Endodermal cell (in vitro differentiated cells): Measurements from ENCODE around the gene TTC28. TPM values are rescaled to one million over a fixed set of nuclear protein-coding genes. Genes with fewer than 3 reads are reported as not detected.

Experiments
- DNase-seq: peaks from one replicate; pipeline ENCODE4 v3.0.0-alpha.2; 2017
- H3K27ac ChIP-seq: 2 replicates; pipeline ENCODE4 v1.5.1; 2013; ENCODE audit warnings: mild to moderate bottlenecking, low read depth, low read length, moderate library complexity
- H3K27me3 ChIP-seq: 2 replicates; pipeline ENCODE4 v1.6.1; 2013; ENCODE audit warnings: mild to moderate bottlenecking, low read length, moderate library complexity; ENCODE audit not compliant: insufficient read depth, control insufficient read depth, poor library complexity, severe bottlenecking
- H3K36me3 ChIP-seq: 2 replicates; pipeline ENCODE4 v1.7.0; 2013; ENCODE audit warnings: mild to moderate bottlenecking, low read length, moderate library complexity; ENCODE audit not compliant: control insufficient read depth, insufficient read depth
- H3K4me1 ChIP-seq: one replicate; pipeline ENCODE4 v1.7.0; 2013; ENCODE audit warnings: low read length; ENCODE audit not compliant: control insufficient read depth, insufficient read depth
- H3K4me3 ChIP-seq: 2 replicates; pipeline ENCODE4 v1.5.1; 2013; ENCODE audit warnings: mild to moderate bottlenecking, low read length, moderate library complexity
- H3K9ac ChIP-seq: 2 replicates; pipeline ENCODE4 v1.6.1; 2013; ENCODE audit warnings: mild to moderate bottlenecking, low read length, moderate library complexity; ENCODE audit not compliant: poor library complexity, severe bottlenecking; ENCODE audit errors: extremely low read depth
- H3K9me3 ChIP-seq: 2 replicates; pipeline ENCODE4 v1.6.1; 2013; ENCODE audit warnings: mild to moderate bottlenecking, low read length, moderate library complexity; ENCODE audit not compliant: control insufficient read depth
- H3K27ac Mint-ChIP-seq: 2 replicates; pipeline ENCODE4 v1.8.0; 2020; ENCODE audit warnings: mixed read lengths
- H3K27me3 Mint-ChIP-seq: 2 replicates; pipeline ENCODE4 v1.8.0; 2021; ENCODE audit warnings: mild to moderate bottlenecking, mixed read lengths; ENCODE audit not compliant: insufficient read depth
- H3K36me3 Mint-ChIP-seq: 2 replicates; pipeline ENCODE4 v1.8.0; 2020; ENCODE audit warnings: low read depth, mixed read lengths
- H3K4me1 Mint-ChIP-seq: 2 replicates; pipeline ENCODE4 v1.8.0; 2020; ENCODE audit warnings: mixed read lengths
- H3K4me3 Mint-ChIP-seq: 2 replicates; pipeline ENCODE4 v1.8.0; 2020; ENCODE audit warnings: mild to moderate bottlenecking, moderate library complexity, mixed read lengths
- H3K9me3 Mint-ChIP-seq: 2 replicates; pipeline ENCODE4 v1.8.0; 2020; ENCODE audit warnings: mild to moderate bottlenecking, mixed read lengths
- CTCF ChIP-seq: fragments of 200-600 bp; sonication (generic); conservative IDR thresholded peaks from 2 replicates; pipeline ENCODE4 v1.5.0; 2021; ENCODE audit warnings: antibody characterized with exemption, mild to moderate bottlenecking
- WGBS, 2 experiments: methylation state at CpG; one replicate each; pipeline versions ENCODE4 v1.1.5 to v1.1.7; 2013; ENCODE audit warnings: missing lambda C conversion rate in 2 of 2, mixed read lengths in 1 of 2; ENCODE audit not compliant: insufficient coverage in 1 of 2, insufficient read length in 1 of 2; 5-methylcytosine and 5-hydroxymethylcytosine counted together
- total RNA-seq, 2 donors: library from RNA; stranded (reverse); fragmentation: NEBNext Ultra II Directional in 1 of 2; extraction: Animal tissue kit (Norgen Biotek cat#: 25700) in 1 of 2; gene quantifications; 2 replicates in 1 of 2; 3 replicates in 1 of 2; pipeline ENCODE4 v1.2.1, GENCODE V29; 2021

The TTC28 gene
- total RNA-seq, 2 donors from 2014 or later = 28.6 to 34.0 TPM

DNA sequence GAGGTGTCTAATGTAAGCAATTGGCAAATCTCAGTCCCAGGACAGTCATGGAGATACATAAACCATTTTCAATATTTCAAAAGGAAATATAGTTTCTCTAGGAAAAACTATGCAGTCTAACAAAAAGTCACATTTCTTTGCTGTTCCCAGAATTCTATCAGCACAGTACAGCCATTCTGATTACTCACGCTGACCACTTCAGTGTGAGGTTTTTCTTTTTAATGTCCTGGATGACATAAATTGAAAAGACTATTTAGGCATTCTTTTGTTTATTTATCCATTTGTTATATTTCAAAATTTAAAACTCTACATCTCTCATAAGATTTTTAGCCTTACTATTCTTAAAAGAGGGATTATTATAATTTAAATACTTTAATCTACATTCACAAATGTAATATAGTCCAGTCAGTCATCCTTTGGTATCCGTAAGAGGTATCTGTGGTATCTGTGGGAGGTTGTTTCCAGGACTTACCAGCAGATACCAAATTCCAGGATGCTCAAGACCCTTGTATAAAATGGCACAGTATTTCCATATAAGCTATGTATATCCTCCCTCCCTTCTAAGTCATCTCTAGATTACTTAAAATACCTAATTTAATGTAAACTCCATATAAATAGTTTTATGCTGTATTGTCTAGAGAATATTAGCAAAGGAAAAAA lies 429.5 kb downstream of the TTC28 start:
- H3K4me3 Mint-ChIP-seq = no peak overlapping the region
- H3K4me3 ChIP-seq = no peak overlapping the region
- H3K4me1 Mint-ChIP-seq = peaks cover 19% of the 10 kb centered on the region
- WGBS, 2 experiments = 100% methylated on average over 1 of the region's 2 CpGs; no CpG with 5 or more reads in 1 of the 2 experiments
- no peak overlapping the region for H3K27ac ChIP-seq
- no peaks in the 10 kb centered on the region for H3K9me3 Mint-ChIP-seq
- peaks cover 5% of the 10 kb centered on the region for H3K4me1 ChIP-seq
- no peaks in the 10 kb centered on the region for H3K36me3 ChIP-seq
- no peak for TF ChIP-seq CTCF
- no peaks in the 10 kb centered on the region for H3K36me3 Mint-ChIP-seq
- no peak overlapping the region for H3K9ac ChIP-seq
- DNase-seq = no peak
- peaks cover 18% of the 10 kb centered on the region for H3K27me3 Mint-ChIP-seq
- H3K9me3 ChIP-seq = no peaks in the 10 kb centered on the region
- H3K27ac Mint-ChIP-seq = no peak overlapping the region
- peaks cover 23% of the 10 kb centered on the region for H3K27me3 ChIP-seq

GRCh38 chr22:28249402-28249801 lies 430.2 kb downstream of the TTC28 start:
- H3K4me1 Mint-ChIP-seq = peaks cover 16% of the 10 kb centered on the region
- H3K4me3 ChIP-seq = no peak overlapping the region
- WGBS, 2 experiments = 62% methylated on average over 2 of the region's 2 CpGs; no CpG with 5 or more reads in 1 of the 2 experiments
- H3K27me3 ChIP-seq = peaks cover 31% of the 10 kb centered on the region
- H3K27ac Mint-ChIP-seq = no peak overlapping the region
- H3K36me3 Mint-ChIP-seq = no peaks in the 10 kb centered on the region
- no peak overlapping the region for H3K4me3 Mint-ChIP-seq
- TF ChIP-seq CTCF = no peak
- no peaks in the 10 kb centered on the region for H3K9me3 Mint-ChIP-seq
- H3K27me3 Mint-ChIP-seq = peaks cover 25% of the 10 kb centered on the region
- no peak overlapping the region for H3K9ac ChIP-seq
- DNase-seq = no peak
- H3K27ac ChIP-seq = no peak overlapping the region
- H3K9me3 ChIP-seq = no peaks in the 10 kb centered on the region
- H3K4me1 ChIP-seq = peaks cover 5% of the 10 kb centered on the region
- no peaks in the 10 kb centered on the region for H3K36me3 ChIP-seq

DNA sequence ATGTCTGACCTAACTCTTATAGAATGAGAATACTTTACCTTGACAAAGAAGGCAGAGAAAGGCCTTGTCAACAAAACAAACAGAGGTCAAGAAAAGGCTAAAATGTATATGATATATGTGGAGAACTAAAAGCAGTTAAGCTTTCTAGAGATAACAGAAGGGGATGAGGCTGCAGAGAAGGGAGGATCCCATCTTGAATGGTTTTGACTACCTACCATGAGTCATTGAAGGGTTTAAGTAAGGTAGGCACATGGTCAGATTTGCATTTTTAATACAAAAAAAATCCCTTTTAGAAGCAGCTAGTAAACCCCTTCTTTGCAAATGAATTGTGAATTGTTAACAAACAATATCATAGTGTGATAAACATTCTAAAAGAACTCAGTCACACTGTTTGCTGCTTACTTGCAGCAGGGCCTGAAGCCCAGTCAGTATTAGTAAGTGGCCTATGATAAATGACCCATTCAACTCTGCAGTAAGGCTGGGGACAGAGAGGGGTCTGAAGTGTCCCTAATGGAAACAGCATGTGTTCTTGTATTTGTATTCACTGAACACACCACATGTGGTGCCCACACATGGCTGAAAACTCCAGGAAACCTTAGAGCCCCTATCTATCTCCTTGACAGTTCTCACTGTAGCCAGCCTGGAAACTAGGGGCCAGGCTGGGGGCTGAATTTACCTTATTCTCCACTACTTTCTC lies 431.8 kb downstream of the TTC28 start:
- H3K9me3 ChIP-seq = no peaks in the 10 kb centered on the region
- TF ChIP-seq CTCF = no peak
- H3K4me3 ChIP-seq = no peak overlapping the region
- H3K27me3 Mint-ChIP-seq = peaks cover 32% of the 10 kb centered on the region
- peak overlapping the region; percentile 7 for H3K27ac ChIP-seq
- no peaks in the 10 kb centered on the region for H3K36me3 Mint-ChIP-seq
- H3K4me1 ChIP-seq = no peaks in the 10 kb centered on the region
- DNase-seq = peak; percentile 55
- H3K9me3 Mint-ChIP-seq = no peaks in the 10 kb centered on the region
- peaks cover 19% of the 10 kb centered on the region for H3K4me1 Mint-ChIP-seq
- H3K36me3 ChIP-seq = no peaks in the 10 kb centered on the region
- no peak overlapping the region for H3K4me3 Mint-ChIP-seq
- H3K9ac ChIP-seq = no peak overlapping the region
- H3K27ac Mint-ChIP-seq = no peak overlapping the region
- peaks cover 39% of the 10 kb centered on the region for H3K27me3 ChIP-seq
